HUDEP-2 (cell line): ENCODE measurements around the gene MED13L.
A peak's percentile ranks its signal among the peaks of the same experiment; 100 is the strongest.

ENCODE experiments used
- DNase-seq, 76 experiments: peaks; one replicate each; lab custom pipeline; 2025; ENCODE audit not compliant: unreplicated experiment in 76 of 76; lab: John Stamatoyannopoulos, UW

MED13L gene

DNA sequence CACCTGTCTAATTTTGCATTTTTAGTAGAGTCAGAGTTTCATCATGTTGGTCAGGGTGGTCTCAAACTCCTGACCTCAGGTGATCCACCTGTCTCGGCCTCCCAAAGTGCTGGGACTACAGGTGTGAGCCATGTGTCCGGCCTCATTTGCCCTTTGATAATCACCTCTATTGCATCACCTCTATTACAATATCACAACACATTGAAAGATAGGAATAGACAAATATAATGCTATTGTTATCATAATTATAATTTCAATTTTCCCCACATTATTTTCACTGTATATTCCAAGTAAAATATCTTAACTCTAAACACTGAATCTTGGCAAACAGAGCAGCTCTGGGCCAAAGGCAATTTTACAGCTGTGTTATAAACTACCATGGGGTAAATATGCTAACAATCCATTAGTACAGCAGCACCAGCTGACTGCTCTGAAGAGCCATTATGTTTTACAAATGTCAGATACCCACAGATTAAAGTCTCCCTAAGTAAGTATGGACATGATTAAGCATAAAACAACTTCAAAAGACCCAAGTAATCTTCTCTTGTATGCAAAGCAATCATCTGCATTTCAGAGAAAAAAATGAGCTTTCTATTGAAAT, 173.2 kb downstream of the MED13L start:
- no peak for DNase-seq

- no peak for DNase-seq
Measured at GRCh38 chr12:116101991-116102390, 175.5 kb downstream of the MED13L start.

DNA sequence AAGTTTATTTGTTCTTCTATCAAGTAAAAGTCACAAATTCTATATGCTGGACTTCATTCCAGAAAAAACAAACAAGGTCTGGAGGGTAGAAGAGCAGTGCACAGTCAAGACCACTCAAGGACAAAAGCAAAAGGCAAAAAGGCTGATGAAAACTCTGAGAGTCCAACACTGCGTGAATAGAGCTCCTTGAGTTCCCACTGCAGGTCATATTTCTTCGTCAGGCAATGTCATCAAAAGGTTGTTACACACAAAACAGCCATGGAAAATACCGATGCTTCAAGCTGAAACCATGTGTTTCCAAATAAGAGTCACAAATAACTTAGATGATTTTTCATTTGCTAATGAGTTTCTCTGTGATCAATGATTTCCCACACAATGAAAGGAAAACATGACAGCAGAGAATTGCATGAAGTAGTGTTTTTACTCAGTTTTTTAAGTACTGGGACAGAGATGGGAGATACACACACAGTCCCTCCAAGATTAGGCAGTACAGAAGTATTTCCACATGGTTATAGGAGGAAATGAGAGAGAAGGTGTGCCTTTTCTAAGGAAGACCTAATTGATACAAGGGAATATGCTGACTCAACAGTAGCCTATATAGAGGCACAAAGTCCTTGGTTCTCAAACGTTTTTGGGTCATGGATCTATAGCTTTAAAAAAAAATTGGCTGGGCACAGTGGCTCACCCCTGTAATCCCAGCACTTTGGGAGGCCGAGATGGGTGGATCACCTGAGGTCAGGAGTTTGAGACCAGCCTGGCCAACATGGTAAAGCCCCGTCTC, 177.7 kb downstream of the MED13L start:
- DNase-seq, result no peak

DNA sequence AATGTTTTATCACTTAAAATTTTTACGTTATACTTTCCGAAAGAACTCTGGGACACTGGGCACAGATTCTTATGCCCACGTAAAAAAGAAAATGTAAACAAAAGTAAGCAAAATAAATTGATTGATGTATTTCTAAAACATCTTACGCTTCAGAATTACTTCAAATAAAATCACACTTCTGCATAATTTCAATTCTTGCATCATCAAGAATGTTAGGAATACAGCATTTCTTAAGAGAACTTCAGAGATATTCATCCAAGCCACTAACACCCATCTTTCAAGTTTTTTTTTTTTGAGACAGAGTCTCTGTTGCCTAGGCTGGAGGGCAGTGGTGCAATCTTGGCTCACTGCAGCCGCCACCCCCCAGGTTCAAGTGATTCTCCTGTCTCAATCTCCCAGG, 180.6 kb downstream of the MED13L start:
- DNase-seq, result no peak

- DNase-seq, result peak in 1 of 76 experiments; percentile 14
Measured at GRCh38 chr12:116094475-116094874, 183.0 kb downstream of the MED13L start.

DNA sequence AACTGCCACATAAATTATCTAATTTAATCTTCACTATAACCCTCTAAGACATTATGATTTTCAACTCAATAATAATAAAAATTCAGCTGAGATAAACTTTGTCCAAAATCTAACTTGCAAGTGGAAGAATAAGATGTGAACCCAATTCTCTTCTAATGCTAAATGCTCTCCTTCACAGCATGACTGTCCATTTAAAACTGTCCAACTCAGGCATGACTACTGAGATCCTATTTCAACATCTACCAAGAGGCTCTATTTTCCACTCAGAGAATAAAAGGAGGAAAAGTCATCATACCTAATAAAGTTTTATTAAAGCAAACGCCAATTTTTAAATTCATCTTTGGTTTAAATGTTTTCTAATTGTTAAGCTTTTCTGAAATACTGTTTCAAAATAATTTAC, 183.6 kb downstream of the MED13L start:
- DNase-seq, result no peak

- DNase-seq, result no peak
Measured at GRCh38 chr12:116092776-116093175, 184.7 kb downstream of the MED13L start.

DNA sequence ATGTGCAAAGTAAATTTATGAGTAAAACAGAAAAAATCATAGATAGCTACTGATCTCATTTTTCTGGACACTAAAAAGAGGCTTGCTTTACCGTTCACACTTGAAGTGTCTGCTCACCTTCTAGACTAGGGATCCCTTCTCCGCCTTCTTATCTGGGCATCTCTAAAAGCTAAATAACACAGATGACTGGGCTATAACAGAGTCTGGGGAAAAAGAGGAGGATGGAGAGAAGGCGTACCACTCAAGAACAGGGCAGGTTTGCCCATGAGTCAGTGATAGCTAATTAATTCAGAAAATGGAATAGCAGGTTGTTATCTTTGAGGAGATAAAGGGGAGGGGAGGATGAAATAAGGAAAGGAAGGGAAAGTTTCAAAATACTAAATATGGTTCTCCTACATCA, 185.3 kb downstream of the MED13L start:
- no peak for DNase-seq

DNA sequence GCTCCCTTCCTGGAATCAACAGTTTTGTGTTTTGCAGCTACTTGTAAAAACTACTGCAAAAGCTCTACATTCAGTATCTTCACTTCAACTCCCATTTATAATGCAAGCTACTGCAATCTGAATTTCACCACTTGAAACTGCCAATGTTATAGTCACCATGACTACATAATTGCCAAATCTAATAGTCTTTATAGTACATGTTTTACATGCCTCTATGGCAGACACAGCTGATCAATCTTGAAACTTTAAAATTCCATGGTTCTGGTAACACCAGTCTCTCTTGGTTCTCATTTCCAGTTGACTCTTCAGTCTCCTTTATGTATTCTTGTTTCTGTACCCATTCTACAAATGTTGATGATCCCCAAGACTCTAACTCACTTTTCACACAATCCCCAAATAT, 185.9 kb downstream of the MED13L start:
- no peak for DNase-seq

GRCh38 chr12:116090516-116090915, 187.0 kb downstream of the MED13L start:
- DNase-seq, result no peak

- no peak for DNase-seq
Measured at GRCh38 chr12:116089080-116089479, 188.4 kb downstream of the MED13L start.

DNA sequence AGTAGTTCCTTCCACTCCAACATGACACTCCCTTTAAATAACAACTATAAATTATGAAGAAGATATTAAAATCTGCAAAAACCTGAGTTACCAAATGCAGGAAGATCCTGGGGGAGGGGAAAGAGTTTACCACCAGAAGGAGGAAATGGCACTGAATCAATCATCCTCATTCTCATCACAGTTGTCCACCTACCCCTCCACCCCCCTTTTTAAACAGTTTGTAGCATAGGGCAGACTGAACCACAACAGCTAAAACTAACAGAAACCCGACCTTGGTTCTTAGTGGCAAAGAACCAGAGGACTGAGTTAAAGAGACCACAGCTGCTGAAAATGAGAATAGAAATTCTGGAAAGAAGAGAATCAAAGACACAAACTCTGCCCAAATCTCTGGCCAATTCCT, 189.5 kb downstream of the MED13L start:
- DNase-seq, result no peak

GRCh38 chr12:116087399-116087798, 190.1 kb downstream of the MED13L start:
- DNase-seq, result no peak

- no peak for DNase-seq
Measured at GRCh38 chr12:116080415-116080814, 197.1 kb downstream of the MED13L start.

DNA sequence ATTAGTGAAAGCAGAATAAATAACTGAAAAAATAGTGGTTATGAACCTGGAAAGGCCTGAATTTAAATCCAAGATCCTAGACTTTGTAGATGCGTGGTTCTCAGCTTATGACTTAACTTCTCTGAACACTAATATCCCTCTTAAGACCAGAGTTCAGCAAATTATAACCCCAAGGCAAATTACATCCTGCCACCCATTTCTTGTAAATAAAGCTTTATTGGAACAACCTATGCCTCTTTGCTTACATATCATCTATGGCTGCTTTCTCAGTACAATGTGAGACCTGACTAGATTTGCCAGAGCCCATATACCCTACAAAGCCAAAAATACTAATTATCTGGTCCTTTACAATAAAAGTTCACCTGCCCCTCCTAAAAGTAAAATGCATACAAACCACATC, 199.1 kb downstream of the MED13L start:
- DNase-seq, result no peak

DNA sequence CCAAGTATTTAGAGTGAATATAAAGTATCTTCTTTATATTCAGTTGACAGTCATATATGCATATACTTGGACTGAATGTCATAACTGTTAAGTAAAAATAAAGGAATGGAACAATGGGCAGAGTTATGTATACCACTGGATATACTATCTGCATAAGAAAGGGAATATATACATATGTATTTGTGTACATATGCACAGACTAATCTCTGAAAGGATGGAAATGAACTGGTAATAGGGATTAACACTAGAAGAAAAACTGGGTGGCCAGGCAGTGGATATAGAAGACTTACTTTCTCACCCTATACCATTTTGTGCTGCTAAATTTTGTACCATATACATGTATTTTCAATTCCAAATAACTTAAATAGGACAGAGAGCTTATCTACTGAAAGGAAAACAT, 200.1 kb downstream of the MED13L start:
- no peak for DNase-seq

DNA sequence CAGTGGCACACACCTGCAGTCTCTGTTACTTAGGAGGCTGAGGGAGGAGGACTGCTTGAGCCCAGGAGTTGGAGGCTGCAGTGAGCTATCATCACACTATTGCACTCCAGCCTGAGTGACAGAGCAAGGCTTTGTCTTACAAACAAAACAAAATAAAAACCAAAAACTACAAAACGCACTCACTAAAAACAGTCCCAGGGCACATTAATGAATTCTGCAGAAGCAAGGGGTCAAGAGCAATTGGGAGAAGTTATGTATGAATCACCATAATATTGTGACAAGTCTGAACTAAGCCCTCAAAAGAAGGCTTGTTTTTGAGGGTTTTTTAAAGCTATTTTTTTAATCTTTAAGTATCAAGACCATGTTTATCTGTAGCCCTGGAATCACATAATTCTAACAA, 201.1 kb downstream of the MED13L start:
- DNase-seq, result no peak

DNA sequence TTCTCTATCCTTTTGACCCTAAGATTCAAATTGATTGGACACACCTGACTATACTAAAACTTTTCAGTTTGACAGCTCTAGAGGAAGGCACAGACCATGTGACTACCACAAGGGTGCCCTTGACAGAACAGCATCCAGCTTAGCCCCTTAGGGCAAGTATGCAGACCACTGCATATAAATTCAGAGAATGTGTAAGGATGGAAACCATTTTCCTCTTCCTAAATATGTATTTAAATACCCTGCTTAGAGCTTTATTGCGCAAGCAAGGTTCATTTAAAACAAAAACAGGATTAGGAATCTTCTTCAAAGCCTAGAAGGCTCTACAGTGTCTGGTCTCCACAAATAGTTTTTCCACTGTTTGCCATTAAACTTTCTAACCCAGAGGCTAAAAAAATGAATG, 202.8 kb downstream of the MED13L start:
- DNase-seq, result no peak

DNA sequence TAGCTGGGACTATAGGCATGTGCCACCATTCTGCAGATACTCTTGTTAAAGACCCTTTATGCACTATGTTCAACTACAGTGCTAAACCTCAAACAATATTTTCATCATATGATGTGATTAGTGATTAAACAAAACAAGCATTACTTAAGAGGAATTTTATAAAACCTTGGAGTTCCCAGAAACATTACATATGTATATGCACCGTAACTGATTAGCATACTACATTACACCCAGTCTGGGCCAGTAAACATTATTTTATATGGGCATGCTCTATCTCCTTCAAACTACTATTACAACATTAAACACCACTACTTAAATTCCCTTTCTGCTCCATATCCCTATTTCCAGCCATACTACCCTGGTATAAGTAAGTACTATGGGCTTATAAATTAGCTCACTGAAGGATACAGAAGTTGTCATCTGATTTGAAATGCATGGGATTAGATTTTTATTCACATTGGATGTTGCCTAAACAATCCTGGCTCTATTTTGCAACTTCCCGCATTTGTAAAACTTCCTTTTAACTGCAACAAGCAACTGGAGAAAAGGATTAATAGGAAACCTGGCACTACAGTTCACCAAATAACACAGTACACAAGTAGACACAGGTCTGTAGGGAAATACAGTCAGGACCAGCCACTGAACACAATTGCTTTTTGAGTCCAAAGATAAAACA, 205.8 kb downstream of the MED13L start:
- no peak for DNase-seq

DNA sequence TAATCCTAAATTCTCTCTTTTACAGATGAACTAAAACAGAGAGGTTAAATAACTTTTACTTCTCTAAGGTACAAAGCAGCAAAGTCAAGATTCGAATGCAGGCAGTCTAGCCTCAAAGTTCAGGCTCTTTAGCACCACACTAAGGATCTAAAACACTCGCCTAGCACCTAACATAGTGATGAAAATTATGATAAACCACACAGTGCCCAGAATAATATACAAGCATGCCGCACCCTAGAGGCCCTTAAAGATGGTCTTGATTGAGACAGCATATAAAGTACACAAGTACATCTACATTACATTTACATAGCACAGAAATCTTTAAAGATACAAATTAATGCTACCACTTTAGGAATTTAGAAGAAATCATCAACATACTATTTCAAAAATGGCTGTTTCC, 207.0 kb downstream of the MED13L start:
- no peak for DNase-seq

DNA sequence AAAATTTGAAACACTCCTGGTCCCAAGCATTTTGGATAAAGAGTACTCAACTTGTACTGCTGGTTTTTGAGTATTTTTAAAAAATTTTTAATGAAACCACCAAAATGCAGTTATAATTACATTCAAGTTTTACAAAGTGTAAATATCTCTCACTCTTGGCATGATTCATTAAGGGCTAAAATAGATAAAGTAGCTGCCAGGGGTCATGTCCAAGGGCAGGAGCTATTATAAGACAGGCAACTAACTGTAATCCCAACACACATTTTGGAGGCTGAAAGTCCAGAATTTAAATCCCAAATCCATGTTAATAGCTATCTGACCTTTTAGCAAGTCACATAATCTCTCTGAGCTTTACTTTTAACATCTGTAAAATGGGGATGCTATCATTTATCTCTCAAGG, 207.6 kb downstream of the MED13L start:
- DNase-seq, result no peak

GRCh38 chr12:116068853-116069252, 208.6 kb downstream of the MED13L start:
- no peak for DNase-seq
